ENCODE data around the gene MET. TPM values are rescaled to one million over a fixed set of nuclear protein-coding genes. Genes with fewer than 3 reads are reported as not detected.
A peak's percentile ranks its signal among the peaks of the same experiment; 100 is the strongest.

Gene MET
- total and polyA plus RNA-seq, 2 of the 13 experiments (the other 11 are each of a cell fraction or from before 2014, with no cell fraction given), result 21.8 to 31.5 TPM

DNA sequence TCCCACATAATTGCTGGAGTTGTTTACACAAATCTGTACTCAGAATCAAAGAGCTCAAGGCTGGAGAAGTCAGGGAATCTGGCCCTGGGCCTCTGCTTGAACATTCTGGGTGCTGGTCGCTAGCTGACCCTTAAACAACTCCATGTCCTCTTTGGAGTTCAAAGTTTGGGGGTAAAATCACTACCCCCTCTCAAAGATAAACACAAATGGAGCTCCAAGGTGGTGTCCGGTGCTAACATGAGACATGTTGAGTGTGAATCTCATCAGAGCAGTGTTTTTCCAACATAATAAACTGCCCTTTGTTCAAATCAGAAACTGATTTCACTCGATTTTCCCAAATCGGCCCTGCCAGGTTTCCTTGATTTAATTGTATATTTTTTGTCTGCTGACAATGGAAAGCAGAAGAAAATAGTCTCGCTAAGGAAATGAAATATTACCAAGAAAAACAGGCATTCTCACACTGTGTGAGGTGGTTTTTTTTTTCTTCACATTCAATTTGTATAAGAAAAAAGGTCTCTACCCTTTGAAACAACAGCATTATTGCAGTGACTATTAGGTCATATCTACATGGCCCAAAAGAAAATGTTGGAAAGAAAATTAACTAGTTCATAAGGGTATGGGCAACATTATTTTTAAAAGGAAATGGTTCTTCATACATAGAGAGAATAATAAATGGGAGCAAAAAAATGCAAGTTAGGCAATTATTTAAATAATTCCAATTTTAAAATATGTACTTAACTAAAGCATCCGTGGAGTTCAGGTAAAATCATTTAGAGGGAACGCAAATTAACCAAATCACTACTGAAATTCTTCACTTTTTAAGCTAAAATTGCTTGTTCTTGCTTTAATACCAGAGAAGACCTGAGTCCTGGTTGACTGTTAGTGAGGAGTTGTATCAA lies 134.3 kb downstream of the MET start (continued):
- TF ChIP-seq ARID2 (CRISPR knock-in tag; IDR thresholded peaks at IDR 0.05; ENCODE audit: borderline replicate concordance) (no peak), JUNB (CRISPR knock-in tag; IDR thresholded peaks at IDR 0.05; ENCODE audit: borderline replicate concordance) (no peak), TCF12 (IDR thresholded peaks at IDR 0.05) (no peak), TCF12 (CRISPR knock-in tag; IDR thresholded peaks at IDR 0.05) (no peak), ZNF24 (IDR thresholded peaks at IDR 0.05) (no peak; the same call in 1 of the 2 replicates), MZF1 (CRISPR knock-in tag; IDR thresholded peaks at IDR 0.05; ENCODE audit: borderline replicate concordance) (no peak), BORCS8-MEF2B (CRISPR knock-in tag; IDR thresholded peaks at IDR 0.05) (no peak), ZMYM3 (CRISPR knock-in tag; IDR thresholded peaks at IDR 0.05) (no peak), ZMAT3 (CRISPR knock-in tag; conservative IDR thresholded peaks at IDR 0.05) (no peak), YY1 (IDR thresholded peaks at IDR 0.05; ENCODE audit: insufficient read depth, insufficient replicate concordance, low read depth, low read length) (no peak), KDM3A (CRISPR knock-in tag; IDR thresholded peaks at IDR 0.05; ENCODE audit: low read depth) (no peak), POGZ (CRISPR knock-in tag; IDR thresholded peaks at IDR 0.05) (peak; percentile 62; the same call in 1 of the 2 replicates), FOXP1 (IDR thresholded peaks at IDR 0.05) (no peak), FOXP1 (CRISPR knock-in tag; IDR thresholded peaks at IDR 0.05) (peak; percentile 69; the same call in 1 of the 2 replicates), RBM22 (optimal IDR thresholded peaks at IDR 0.05; ENCODE audit: low read length) (no peak), ZNF567 (CRISPR knock-in tag; IDR thresholded peaks at IDR 0.05; ENCODE audit: borderline replicate concordance) (no peak), RFX1 (IDR thresholded peaks at IDR 0.05) (no peak), ASH2L (IDR thresholded peaks at IDR 0.05; ENCODE audit: insufficient read length, low read depth, low read length) (peak; percentile 74), ZNF782 (CRISPR knock-in tag; IDR thresholded peaks at IDR 0.05; ENCODE audit: borderline replicate concordance) (no peak), ZNF772 (CRISPR knock-in tag; IDR thresholded peaks at IDR 0.05) (no peak), KLF15 (CRISPR knock-in tag; IDR thresholded peaks at IDR 0.05; ENCODE audit: borderline replicate concordance) (no peak), PAX8 (CRISPR knock-in tag; IDR thresholded peaks at IDR 0.05; ENCODE audit: borderline replicate concordance) (no peak), PTBP1 (IDR thresholded peaks at IDR 0.05; ENCODE audit: low read depth, low read length, poor library complexity, severe bottlenecking) (no peak), SMAD3 (CRISPR knock-in tag; IDR thresholded peaks at IDR 0.05) (peak; percentile 83; the same call in 1 of the 2 replicates)
- TF ChIP-seq, protein P1, sequence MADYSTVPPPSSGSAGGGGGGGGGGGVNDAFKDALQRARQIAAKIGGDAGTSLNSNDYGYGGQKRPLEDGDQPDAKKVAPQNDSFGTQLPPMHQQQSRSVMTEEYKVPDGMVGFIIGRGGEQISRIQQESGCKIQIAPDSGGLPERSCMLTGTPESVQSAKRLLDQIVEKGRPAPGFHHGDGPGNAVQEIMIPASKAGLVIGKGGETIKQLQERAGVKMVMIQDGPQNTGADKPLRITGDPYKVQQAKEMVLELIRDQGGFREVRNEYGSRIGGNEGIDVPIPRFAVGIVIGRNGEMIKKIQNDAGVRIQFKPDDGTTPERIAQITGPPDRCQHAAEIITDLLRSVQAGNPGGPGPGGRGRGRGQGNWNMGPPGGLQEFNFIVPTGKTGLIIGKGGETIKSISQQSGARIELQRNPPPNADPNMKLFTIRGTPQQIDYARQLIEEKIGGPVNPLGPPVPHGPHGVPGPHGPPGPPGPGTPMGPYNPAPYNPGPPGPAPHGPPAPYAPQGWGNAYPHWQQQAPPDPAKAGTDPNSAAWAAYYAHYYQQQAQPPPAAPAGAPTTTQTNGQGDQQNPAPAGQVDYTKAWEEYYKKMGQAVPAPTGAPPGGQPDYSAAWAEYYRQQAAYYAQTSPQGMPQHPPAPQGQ (CRISPR knock-in tag; IDR thresholded peaks at IDR 0.05; ENCODE audit: borderline replicate concordance), result no peak
- TF ChIP-seq, protein P2, sequence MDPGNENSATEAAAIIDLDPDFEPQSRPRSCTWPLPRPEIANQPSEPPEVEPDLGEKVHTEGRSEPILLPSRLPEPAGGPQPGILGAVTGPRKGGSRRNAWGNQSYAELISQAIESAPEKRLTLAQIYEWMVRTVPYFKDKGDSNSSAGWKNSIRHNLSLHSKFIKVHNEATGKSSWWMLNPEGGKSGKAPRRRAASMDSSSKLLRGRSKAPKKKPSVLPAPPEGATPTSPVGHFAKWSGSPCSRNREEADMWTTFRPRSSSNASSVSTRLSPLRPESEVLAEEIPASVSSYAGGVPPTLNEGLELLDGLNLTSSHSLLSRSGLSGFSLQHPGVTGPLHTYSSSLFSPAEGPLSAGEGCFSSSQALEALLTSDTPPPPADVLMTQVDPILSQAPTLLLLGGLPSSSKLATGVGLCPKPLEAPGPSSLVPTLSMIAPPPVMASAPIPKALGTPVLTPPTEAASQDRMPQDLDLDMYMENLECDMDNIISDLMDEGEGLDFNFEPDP (CRISPR knock-in tag; conservative IDR thresholded peaks at IDR 0.05), result no peak
- TF ChIP-seq, protein P3, sequence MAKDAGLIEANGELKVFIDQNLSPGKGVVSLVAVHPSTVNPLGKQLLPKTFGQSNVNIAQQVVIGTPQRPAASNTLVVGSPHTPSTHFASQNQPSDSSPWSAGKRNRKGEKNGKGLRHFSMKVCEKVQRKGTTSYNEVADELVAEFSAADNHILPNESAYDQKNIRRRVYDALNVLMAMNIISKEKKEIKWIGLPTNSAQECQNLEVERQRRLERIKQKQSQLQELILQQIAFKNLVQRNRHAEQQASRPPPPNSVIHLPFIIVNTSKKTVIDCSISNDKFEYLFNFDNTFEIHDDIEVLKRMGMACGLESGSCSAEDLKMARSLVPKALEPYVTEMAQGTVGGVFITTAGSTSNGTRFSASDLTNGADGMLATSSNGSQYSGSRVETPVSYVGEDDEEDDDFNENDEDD (CRISPR knock-in tag; IDR thresholded peaks at IDR 0.05; ENCODE audit: borderline replicate concordance), result no peak

All from HepG2 (cell line).